Measurements from ENCODE around the gene VGLL4.
"Not testable (repeated sequence)": the region's sequence is repeated elsewhere in the genome, so short reads cannot be mapped to it uniquely, and the experiment has no call there.

The VGLL4 gene

GRCh38 chr3:11530153-11530721 is 113.5 kb downstream of the VGLL4 start:
- no peak for DNase-seq (ENCODE audit: low read depth)

GRCh38 chr3:11529281-11529680 is 114.4 kb downstream of the VGLL4 start:
- no peak for DNase-seq (ENCODE audit: low read depth)

GRCh38 chr3:11526121-11526520 is 117.6 kb downstream of the VGLL4 start:
- not testable (repeated sequence) for DNase-seq (ENCODE audit: low read depth)

- no peak for DNase-seq (ENCODE audit: low read depth)
These were observed 120.1 kb downstream of the VGLL4 start for GRCh38 chr3:11523572-11524101.

GRCh38 chr3:11522953-11523571 is 120.7 kb downstream of the VGLL4 start:
- DNase-seq (ENCODE audit: low read depth): no peak

GRCh38 chr3:11522398-11522715 is 121.4 kb downstream of the VGLL4 start:
- no peak for DNase-seq (ENCODE audit: low read depth)

GRCh38 chr3:11521167-11521566 is 122.5 kb downstream of the VGLL4 start:
- DNase-seq (ENCODE audit: low read depth): no peak

GRCh38 chr3:11517601-11518000 is 126.1 kb downstream of the VGLL4 start:
- no peak for DNase-seq (ENCODE audit: low read depth)

- no peak for DNase-seq (ENCODE audit: low read depth)
These were observed 129.4 kb downstream of the VGLL4 start for GRCh38 chr3:11514191-11514821.

GRCh38 chr3:11513817-11514135 is 129.9 kb downstream of the VGLL4 start:
- no peak for DNase-seq (ENCODE audit: low read depth)

- DNase-seq (ENCODE audit: low read depth): not testable (repeated sequence)
These were observed 130.4 kb downstream of the VGLL4 start for GRCh38 chr3:11513125-11513816.

- not testable (repeated sequence) for DNase-seq (ENCODE audit: low read depth)
These were observed 132.1 kb downstream of the VGLL4 start for GRCh38 chr3:11511606-11512005.

GRCh38 chr3:11510356-11510755 is 133.4 kb downstream of the VGLL4 start:
- no peak for DNase-seq (ENCODE audit: low read depth)

GRCh38 chr3:11510001-11510340 is 133.7 kb downstream of the VGLL4 start:
- no peak for DNase-seq (ENCODE audit: low read depth)

GRCh38 chr3:11509173-11510000 is 134.3 kb downstream of the VGLL4 start:
- DNase-seq (ENCODE audit: low read depth): no peak

- DNase-seq (ENCODE audit: low read depth): no peak
These were observed 135.2 kb downstream of the VGLL4 start for GRCh38 chr3:11508346-11509172.

- no peak for DNase-seq (ENCODE audit: low read depth)
These were observed 136.0 kb downstream of the VGLL4 start for GRCh38 chr3:11507719-11508118.

Measured in stimulated activated CD4-positive, alpha-beta T cell treated with anti-CD3 and anti-CD28 coated beads, Interleukin-2, amount 100 ng/mL, for 4 hours (primary cell).